Ovary (tissue), 9 donors: ENCODE measurements around the gene PTPRCAP. TPM values are rescaled to one million over a fixed set of nuclear protein-coding genes. Genes with fewer than 3 reads are reported as not detected.
A peak's percentile ranks its signal among the peaks of the same experiment; 100 is the strongest.

Experiments
- DNase-seq, 5 donors: peaks; one replicate each; pipeline ENCODE4 v3.0.0-alpha.2; 2019 to 2020
- H3K27ac ChIP-seq, 2 donors: fragments of 200-600 bp; one replicate each; pipeline versions ENCODE4 v1.5.1 to v1.8.0; 2019 to 2022
- H3K27me3 ChIP-seq: fragments of 200-600 bp; one replicate; pipeline ENCODE4 v1.8.0; 2022
- H3K36me3 ChIP-seq: fragments of 200-600 bp; sonication (generic); one replicate; pipeline ENCODE4 v1.5.1; 2019
- H3K4me1 ChIP-seq: one replicate; pipeline ENCODE4 v1.8.1; 2013; ENCODE audit warnings: mild to moderate bottlenecking, moderate library complexity; ENCODE audit not compliant: insufficient read depth
- H3K4me3 ChIP-seq: fragments of 200-600 bp; sonication (generic); one replicate; pipeline ENCODE4 v1.5.1; 2017
- H3K9me3 ChIP-seq, 2 donors: fragments of 200-600 bp in 1 of 2; sonication (generic) in 1 of 2; one replicate each; pipeline versions ENCODE4 v1.5.1 to v1.8.1; 2013 to 2019; ENCODE audit warnings: mild to moderate bottlenecking in 1 of 2, moderate library complexity in 1 of 2
- EP300 ChIP-seq: sonication (generic); formaldehyde crosslinking; IDR thresholded peaks from one replicate; pipeline ENCODE4 v1.6.1; 2017; ENCODE audit warnings: antibody characterized with exemption
- POLR2A ChIP-seq: fragments of 450-650 bp; IDR thresholded peaks from one replicate; pipeline ENCODE4 v1.6.1; 2017; ENCODE audit warnings: antibody characterized with exemption, mild to moderate bottlenecking, moderate library complexity
- WGBS, 3 donors: extraction: QIAGEN DNeasy Blood & Tissue Kit in 1 of 3; methylation state at CpG; one replicate each; pipeline versions ENCODE4 v1.1.5 to v1.1.7; 2013 to 2017; 5-methylcytosine and 5-hydroxymethylcytosine counted together
- intact Hi-C, 4 donors: fragments of 100-400 bp; cut with DNase I; formaldehyde crosslinking; loops; one replicate each; pipeline versions ENCODE4 v1.11.0 to v1.15.1; 2022 to 2023
- polyA plus RNA-seq, 2 donors: library from polyadenylated mRNA; stranded (reverse); fragments of 200-250 nt in 1 of 2; fragments of 350-450 nt in 1 of 2; fragmentation: Illumina TruSeq in 1 of 2; extraction: RNeasy Lipid Tissue Mini Kit (QIAGEN cat#74804) in 1 of 2; gene quantifications; one replicate each; pipeline ENCODE4 v1.2.3, GENCODE V29; 2013 to 2014
- total RNA-seq, 7 donors: library from RNA; depleted of rRNA in 2 of 7; stranded (reverse); fragments of >200 nt in 2 of 7; fragmentation: NEBNext Ultra II Directional in 3 of 7; extraction: Animal tissue kit (Norgen Biotek cat#: 25700) in 3 of 7; gene quantifications; one replicate each; pipeline versions ENCODE4 v1.1.0 to v1.2.4, GENCODE V29; 2016 to 2023
- TF ChIP-seq, protein P1 (sequence below), 3 donors: fragments of 450-650 bp in 2 of 3; fragments of 200-600 bp in 1 of 3; IDR thresholded peaks; one replicate each; pipeline versions ENCODE4 v1.5.1 to v1.8.0; 2016 to 2022; ENCODE audit warnings: antibody characterized with exemption in 3 of 3, mild to moderate bottlenecking in 1 of 3
- donor health status: DM: no; HTN: no; CAD: no; lungs with moderate emphysema.
- donor health status: DM: no; HTN: no; CAD: no.
- donor health status: Bipolar disorder and iron deficiency.
- donor health status: DM: yes; HTN: yes; CAD: no.
- donor health status: DM: no; HTN: no; CAD: no.
- donor health status: DM: yes; HTN: yes; CAD: no.

The PTPRCAP gene
- total and polyA plus RNA-seq, 9 donors = 2.4 to 10.7 (median 4.2) TPM; not detected in 1

DNA sequence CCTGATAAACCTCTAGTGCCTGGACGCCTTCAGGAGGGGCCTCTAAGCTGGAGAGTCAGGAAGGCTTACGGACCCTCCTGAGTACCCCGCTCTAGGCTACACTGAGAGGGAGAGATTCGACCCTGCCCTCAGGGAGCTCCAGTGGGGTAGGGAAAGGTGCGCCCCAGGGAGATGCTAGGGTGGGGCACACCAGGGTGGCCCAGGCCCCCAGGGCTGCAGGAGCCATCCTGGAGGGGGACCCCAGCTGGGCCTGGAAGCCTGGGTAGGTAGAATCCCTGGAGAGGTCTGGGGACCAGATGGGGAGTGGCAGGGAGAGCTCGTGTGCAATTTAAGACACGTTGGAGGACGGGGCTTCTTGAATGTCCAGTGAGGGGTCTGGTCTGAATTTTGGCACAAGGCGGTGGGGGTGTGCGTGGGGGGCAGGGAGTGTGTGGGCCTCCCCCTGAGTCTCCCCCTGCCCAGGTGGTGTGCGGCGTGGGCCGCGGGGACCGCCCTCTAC lies 17.3 kb downstream of the PTPRCAP start:
- Histone ChIP-seq H3K27me3 (no peaks in the 10 kb centered on the region), H3K4me1 (peaks cover 6% of the 10 kb centered on the region), H3K27ac (peak overlapping the region; percentile 78 to 94), H3K9me3 (no peaks in the 10 kb centered on the region), H3K36me3 (no peaks in the 10 kb centered on the region), H3K4me3 (peak overlapping the region; percentile 59)
- TF ChIP-seq EP300 (no peak), POLR2A (no peak)
- TF ChIP-seq, protein P1, sequence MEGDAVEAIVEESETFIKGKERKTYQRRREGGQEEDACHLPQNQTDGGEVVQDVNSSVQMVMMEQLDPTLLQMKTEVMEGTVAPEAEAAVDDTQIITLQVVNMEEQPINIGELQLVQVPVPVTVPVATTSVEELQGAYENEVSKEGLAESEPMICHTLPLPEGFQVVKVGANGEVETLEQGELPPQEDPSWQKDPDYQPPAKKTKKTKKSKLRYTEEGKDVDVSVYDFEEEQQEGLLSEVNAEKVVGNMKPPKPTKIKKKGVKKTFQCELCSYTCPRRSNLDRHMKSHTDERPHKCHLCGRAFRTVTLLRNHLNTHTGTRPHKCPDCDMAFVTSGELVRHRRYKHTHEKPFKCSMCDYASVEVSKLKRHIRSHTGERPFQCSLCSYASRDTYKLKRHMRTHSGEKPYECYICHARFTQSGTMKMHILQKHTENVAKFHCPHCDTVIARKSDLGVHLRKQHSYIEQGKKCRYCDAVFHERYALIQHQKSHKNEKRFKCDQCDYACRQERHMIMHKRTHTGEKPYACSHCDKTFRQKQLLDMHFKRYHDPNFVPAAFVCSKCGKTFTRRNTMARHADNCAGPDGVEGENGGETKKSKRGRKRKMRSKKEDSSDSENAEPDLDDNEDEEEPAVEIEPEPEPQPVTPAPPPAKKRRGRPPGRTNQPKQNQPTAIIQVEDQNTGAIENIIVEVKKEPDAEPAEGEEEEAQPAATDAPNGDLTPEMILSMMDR (IDR thresholded peaks at IDR 0.05) = no peak
- intact Hi-C loops = no loop called here
- peak in 1 of 5 donors; percentile 69 for DNase-seq
- WGBS, 3 donors = 30 to 70% (median 32%) methylated on average over 7 to 15 of the region's 15 CpGs

DNA sequence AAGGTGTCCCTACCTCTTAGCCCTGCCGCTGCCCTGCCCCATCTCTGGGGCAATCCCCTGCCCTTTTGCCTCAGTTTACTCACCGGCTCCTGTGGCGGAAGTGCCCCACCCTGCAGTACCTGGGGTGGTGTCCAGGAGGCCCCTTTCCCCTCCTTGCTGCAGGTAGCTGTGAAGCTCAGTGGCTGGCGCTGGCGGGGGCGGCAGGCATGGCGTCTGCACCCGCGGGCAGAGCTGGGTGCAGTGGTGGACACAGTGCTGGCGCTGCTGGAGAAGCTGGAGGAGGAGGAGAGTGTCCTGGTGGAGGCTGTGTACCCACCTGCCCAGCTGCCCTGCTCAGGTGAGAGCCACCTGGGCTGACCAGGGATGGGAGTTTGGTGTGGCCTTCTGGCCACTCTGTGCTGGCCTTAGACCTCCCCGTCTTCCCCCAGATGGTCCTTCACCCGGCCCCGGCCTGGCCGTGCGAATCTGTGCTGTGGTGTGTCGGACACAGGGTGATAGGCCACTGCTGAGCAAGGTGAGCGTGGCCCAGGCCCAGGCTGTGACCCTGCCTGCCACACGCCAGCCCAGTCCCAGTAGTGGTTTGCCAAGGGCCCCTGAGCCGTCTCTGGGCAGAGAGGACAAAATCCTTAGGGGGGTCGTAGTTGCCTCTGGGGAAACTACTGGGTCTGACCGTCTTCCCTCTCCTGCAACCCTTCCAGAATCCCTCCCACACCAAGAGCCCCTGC lies 18.0 kb downstream of the PTPRCAP start:
- Histone ChIP-seq H3K9me3 (no peaks in the 10 kb centered on the region), H3K36me3 (no peaks in the 10 kb centered on the region), H3K27ac (no peak overlapping the region), H3K27me3 (no peaks in the 10 kb centered on the region), H3K4me1 (peaks cover 6% of the 10 kb centered on the region), H3K4me3 (no peak overlapping the region)
- no peak for DNase-seq
- intact Hi-C loops = no loop called here
- TF ChIP-seq, protein P1 (IDR thresholded peaks at IDR 0.05) = no peak
- TF ChIP-seq EP300 (no peak), POLR2A (no peak)
- WGBS, 3 donors = 90 to 94% (median 91%) methylated on average over 19 to 21 of the region's 21 CpGs

DNA sequence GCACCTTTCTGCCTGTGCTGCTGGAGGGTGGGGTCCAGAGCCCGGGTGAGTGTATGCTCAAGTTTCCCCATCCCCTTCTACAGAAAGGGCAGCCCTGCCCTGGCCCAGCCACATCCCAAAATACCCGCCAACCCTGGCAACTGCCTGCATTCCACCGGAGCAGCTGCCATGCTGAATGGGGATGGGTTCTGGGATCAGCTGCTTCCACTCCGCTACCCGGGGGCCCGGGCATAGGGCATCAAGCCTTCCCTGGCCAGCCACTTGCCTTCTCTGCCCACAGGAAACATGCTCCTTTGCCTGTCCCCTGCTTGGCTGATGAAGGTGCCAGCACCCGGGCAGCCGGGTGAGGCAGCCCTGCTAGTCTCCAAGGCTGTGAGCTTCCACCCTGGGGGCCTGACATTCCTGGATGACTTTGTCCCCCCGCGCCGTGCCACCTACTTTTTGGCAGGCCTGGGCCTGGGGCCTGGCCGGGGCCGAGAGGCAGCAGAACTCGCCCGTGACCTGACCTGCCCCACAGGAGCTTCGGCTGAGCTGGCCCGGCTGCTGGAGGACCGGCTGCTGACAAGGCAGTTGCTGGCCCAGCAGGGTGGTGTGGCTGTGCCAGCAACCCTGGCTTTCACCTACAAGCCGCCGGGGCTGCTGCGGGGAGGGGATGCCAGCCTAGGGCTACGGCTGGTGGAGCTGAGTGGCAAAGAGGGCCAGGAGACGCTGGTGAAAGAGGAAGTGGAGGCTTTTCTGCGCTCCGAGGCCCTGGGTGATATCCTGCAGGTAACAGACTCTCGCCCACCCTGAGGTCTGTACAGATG lies 18.8 kb downstream of the PTPRCAP start:
- H3K27me3 ChIP-seq = no peaks in the 10 kb centered on the region
- intact Hi-C loops = no loop called here
- no peak for DNase-seq
- H3K36me3 ChIP-seq = no peaks in the 10 kb centered on the region
- peaks cover 6% of the 10 kb centered on the region for H3K4me1 ChIP-seq
- TF ChIP-seq, protein P1 (IDR thresholded peaks at IDR 0.05) = no peak
- TF ChIP-seq POLR2A (no peak), EP300 (no peak)
- H3K4me3 ChIP-seq = no peak overlapping the region
- WGBS, 3 donors = 80 to 85% (median 81%) methylated on average over 18 to 26 of the region's 26 CpGs
- H3K27ac ChIP-seq = no peak overlapping the region
- no peaks in the 10 kb centered on the region for H3K9me3 ChIP-seq

DNA sequence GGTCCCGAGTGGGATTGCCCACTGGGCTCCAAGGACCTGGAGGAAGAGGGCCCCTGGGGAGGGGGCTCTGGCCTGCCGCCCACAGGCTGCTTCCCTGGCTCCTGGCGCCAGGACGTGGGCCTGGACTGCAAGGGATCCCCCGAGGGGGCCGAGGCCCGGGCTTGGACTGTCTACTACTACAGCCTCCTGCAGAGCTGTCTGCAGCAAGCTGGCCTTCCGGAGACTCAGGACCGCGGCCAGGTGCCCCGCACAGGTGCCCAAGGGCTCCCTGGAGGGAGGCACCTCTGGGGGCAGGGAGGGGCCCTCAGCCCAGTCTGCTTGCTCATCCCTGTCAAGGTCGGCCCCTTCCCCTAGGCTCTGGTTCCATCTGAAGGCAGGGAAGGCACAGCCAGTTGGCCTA lies 20.1 kb downstream of the PTPRCAP start:
- peaks cover 2% of the 10 kb centered on the region for H3K27me3 ChIP-seq
- peaks cover 6% of the 10 kb centered on the region for H3K4me1 ChIP-seq
- no peak overlapping the region for H3K27ac ChIP-seq
- no peak overlapping the region for H3K4me3 ChIP-seq
- TF ChIP-seq POLR2A (no peak), EP300 (no peak)
- TF ChIP-seq, protein P1 (IDR thresholded peaks at IDR 0.05) = no peak
- no peak for DNase-seq
- intact Hi-C loops = no loop called here
- no peaks in the 10 kb centered on the region for H3K36me3 ChIP-seq
- WGBS, 3 donors = 70 to 88% (median 70%) methylated on average over 4 to 12 of the region's 12 CpGs
- no peaks in the 10 kb centered on the region for H3K9me3 ChIP-seq
